H1 (cell line): ENCODE data around the gene MEF2B. TPM values are rescaled to one million over a fixed set of nuclear protein-coding genes. Genes with fewer than 3 reads are reported as not detected.

Source experiments
- CTCF ChIA-PET: fragments of 300-600 bp; sonication (Branson Sonifier 250); formaldehyde crosslinking; loops from one replicate; lab custom pipeline; 2021; ENCODE audit not compliant: partially characterized antibody; lab: Charles Lee
- POLR2A ChIA-PET: fragments of 300-600 bp; sonication (Branson Sonifier 250); formaldehyde crosslinking; loops from one replicate; lab custom pipeline; 2021; ENCODE audit warnings: inconsistent platforms; ENCODE audit not compliant: partially characterized antibody; lab: Charles Lee
- DNase-seq, 2 experiments: peaks; one replicate each; pipeline versions ENCODE4 v3.0.0 to v3.0.0-alpha.2; 2010 to 2022; ENCODE audit warnings: low spot score in 2 of 2, low read depth in 1 of 2, mixed read lengths in 1 of 2
- FAIRE-seq: peaks from 2 replicates; lab custom pipeline; 2011; peaks lifted over from hg19 to GRCh38; lab: Jason Lieb, UNC
- H2AFZ ChIP-seq: 2 replicates; pipeline ENCODE4 v1.8.1; 2012; ENCODE audit warnings: low read length, inconsistent platforms
- H2AK5ac ChIP-seq: 2 replicates; pipeline ENCODE4 v1.6.1; 2013; ENCODE audit warnings: low read depth, low read length
- H2BK120ac ChIP-seq: replicated peaks from 2 replicates; pipeline ENCODE3; 2013; ENCODE audit warnings: low read depth, low read length, inconsistent platforms
- H2BK12ac ChIP-seq: 2 replicates; pipeline ENCODE4 v1.6.1; 2013; ENCODE audit warnings: low read depth, low read length
- H2BK15ac ChIP-seq: 2 replicates; pipeline ENCODE4 v1.6.1; 2013; ENCODE audit warnings: low read length
- H2BK20ac ChIP-seq: 2 replicates; pipeline ENCODE4 v1.6.1; 2013; ENCODE audit warnings: low read length
- H2BK5ac ChIP-seq: 2 replicates; pipeline ENCODE4 v1.6.1; 2013; ENCODE audit warnings: low read depth, low read length
- H3K14ac ChIP-seq: 2 replicates; pipeline ENCODE4 v1.6.1; 2013; ENCODE audit warnings: inconsistent platforms; ENCODE audit not compliant: insufficient read length
- H3K18ac ChIP-seq: 2 replicates; pipeline ENCODE4 v1.6.1; 2013; ENCODE audit warnings: low read length; ENCODE audit errors: extremely low read depth
- H3K23ac ChIP-seq: 2 replicates; pipeline ENCODE4 v1.6.1; 2013; ENCODE audit warnings: inconsistent platforms; ENCODE audit not compliant: insufficient read length
- H3K23me2 ChIP-seq: 2 replicates; pipeline ENCODE4 v1.6.1; 2013; ENCODE audit warnings: low read depth, low read length
- H3K27ac ChIP-seq: 2 replicates; pipeline ENCODE4 v1.6.1; 2011; ENCODE audit warnings: low read depth, low read length, inconsistent platforms
- H3K27me3 ChIP-seq, 4 experiments: replicated peaks in 1 of 4; 1 replicate in 1 of 4; 2 replicates in 3 of 4; pipeline versions ENCODE4 v1.6.1 to v1.8.1; 2011 to 2013; ENCODE audit warnings: low read length in 3 of 4, mild to moderate bottlenecking in 3 of 4, inconsistent platforms in 2 of 4, mixed read lengths in 2 of 4, moderate library complexity in 1 of 4; ENCODE audit not compliant: control insufficient read depth in 3 of 4, insufficient read depth in 3 of 4; ENCODE audit errors: extremely low read depth in 1 of 4
- H3K36me3 ChIP-seq, 4 experiments: 2 replicates each; pipeline versions ENCODE4 v1.6.1 to v1.8.1; 2011 to 2013; ENCODE audit warnings: mild to moderate bottlenecking in 4 of 4, low read length in 3 of 4, moderate library complexity in 2 of 4, control low read depth in 1 of 4, inconsistent platforms in 1 of 4; ENCODE audit not compliant: insufficient read depth in 4 of 4, control insufficient read depth in 2 of 4
- H3K4ac ChIP-seq: replicated peaks from 2 replicates; pipeline ENCODE3; 2013; ENCODE audit warnings: low read length, low read depth, mixed read lengths, inconsistent platforms; ENCODE audit not compliant: insufficient read length
- H3K4me1 ChIP-seq, 4 experiments: replicated peaks in 1 of 4; 1 replicate in 1 of 4; 2 replicates in 3 of 4; pipeline versions ENCODE4 v1.6.1 to v1.8.1; 2011 to 2013; ENCODE audit warnings: low read length in 3 of 4, inconsistent platforms in 2 of 4, mixed read lengths in 1 of 4; ENCODE audit not compliant: insufficient read depth in 4 of 4, control insufficient read depth in 3 of 4
- H3K4me2 ChIP-seq, 2 experiments: 2 replicates each; pipeline versions ENCODE4 v1.6.1 to v1.8.1; 2011 to 2013; ENCODE audit warnings: low read depth in 2 of 2, low read length in 2 of 2, control low read depth in 1 of 2, inconsistent platforms in 1 of 2, mild to moderate bottlenecking in 1 of 2; ENCODE audit not compliant: insufficient read depth in 1 of 2
- H3K4me3 ChIP-seq, 4 experiments: fragments of 200-600, 300-600 bp in 1 of 4; sonication (generic), shearing (Covaris generic), sonication (Bioruptor Twin) in 1 of 4; 2 replicates each; pipeline versions ENCODE4 v1.5.1 to v1.8.1; 2011 to 2016; ENCODE audit warnings: low read length in 4 of 4, low read depth in 3 of 4, control low read depth in 2 of 4, inconsistent platforms in 2 of 4, mild to moderate bottlenecking in 2 of 4, mixed read lengths in 1 of 4, moderate library complexity in 1 of 4; ENCODE audit not compliant: insufficient read depth in 2 of 4; ENCODE audit errors: extremely low read depth in 1 of 4
- H3K56ac ChIP-seq: replicated peaks from 2 replicates; pipeline ENCODE3; 2013; ENCODE audit warnings: low read depth, mild to moderate bottlenecking, mixed read lengths, low read length, inconsistent platforms; ENCODE audit not compliant: insufficient read length
- H3K79me1 ChIP-seq: 2 replicates; pipeline ENCODE4 v1.6.1; 2013; ENCODE audit warnings: low read depth, low read length, control low read depth
- H3K79me2 ChIP-seq, 2 experiments: 2 replicates each; pipeline versions ENCODE4 v1.6.1 to v1.8.1; 2012 to 2013; ENCODE audit warnings: low read length in 2 of 2, mild to moderate bottlenecking in 2 of 2, inconsistent platforms in 1 of 2; ENCODE audit not compliant: insufficient read depth in 2 of 2, control insufficient read depth in 1 of 2
- H3K9ac ChIP-seq, 4 experiments: replicated peaks in 1 of 4; 1 replicate in 1 of 4; 2 replicates in 3 of 4; pipeline versions ENCODE4 v1.6.1 to v1.8.1; 2011 to 2013; ENCODE audit warnings: low read depth in 3 of 4, low read length in 3 of 4, control low read depth in 2 of 4, mild to moderate bottlenecking in 2 of 4, moderate library complexity in 2 of 4, inconsistent platforms in 1 of 4; ENCODE audit errors: extremely low read depth in 1 of 4
- H3K9me3 ChIP-seq, 2 experiments: 2 replicates each; pipeline versions ENCODE4 v1.6.1 to v1.8.1; 2012 to 2013; ENCODE audit warnings: mild to moderate bottlenecking in 2 of 2, moderate library complexity in 2 of 2, control low read depth in 1 of 2, inconsistent platforms in 1 of 2, low read depth in 1 of 2, low read length in 1 of 2, mixed read lengths in 1 of 2; ENCODE audit not compliant: insufficient read depth in 2 of 2
- H4K20me1 ChIP-seq, 2 experiments: replicated peaks in 1 of 2; 2 replicates each; pipeline versions ENCODE3 to v1.8.1; 2011 to 2013; ENCODE audit warnings: inconsistent platforms in 2 of 2, low read length in 2 of 2, mild to moderate bottlenecking in 1 of 2; ENCODE audit not compliant: insufficient read depth in 2 of 2, control insufficient read depth in 1 of 2
- H4K5ac ChIP-seq: 2 replicates; pipeline ENCODE4 v1.6.1; 2013; ENCODE audit warnings: low read length, low read depth, mixed read lengths, inconsistent platforms; ENCODE audit not compliant: insufficient read length
- H4K8ac ChIP-seq: 2 replicates; pipeline ENCODE4 v1.8.0; 2013; ENCODE audit warnings: mild to moderate bottlenecking, moderate library complexity, low read length, inconsistent platforms; ENCODE audit not compliant: insufficient read depth; ENCODE audit errors: extremely low read depth
- H4K91ac ChIP-seq: replicated peaks from 2 replicates; pipeline ENCODE3; 2013; ENCODE audit warnings: low read length, mixed read lengths, inconsistent platforms; ENCODE audit not compliant: insufficient read length
- CBX5 ChIP-seq: fragments of 300-800, 300-1000 bp; sonication (generic); IDR thresholded peaks from 2 replicates; pipeline ENCODE4 v1.7.1; 2016; ENCODE audit warnings: antibody characterized with exemption, low read length, low read depth
- CHD2 ChIP-seq: IDR thresholded peaks from 2 replicates; pipeline ENCODE4 v1.6.1; 2012; ENCODE audit warnings: low read length, improper control_type of control experiment
- RAD21 ChIP-seq, 2 experiments: IDR thresholded peaks in 1 of 2; conservative IDR thresholded peaks in 1 of 2; 2 replicates each; pipeline ENCODE4 v1.6.1; 2011; ENCODE audit warnings: low read depth in 2 of 2, low read length in 2 of 2, improper control_type of control experiment in 1 of 2, inconsistent platforms in 1 of 2, mild to moderate bottlenecking in 1 of 2, moderate library complexity in 1 of 2
- polyA plus RNA-seq, 7 experiments: library from polyadenylated mRNA; depleted of rRNA in 3 of 7; stranded (reverse) in 5 of 7; unstranded in 2 of 7; fragments of >200 nt in 5 of 7; fragments of 200-250 nt in 2 of 7; gene quantifications; 1 replicate in 5 of 7; 2 replicates in 1 of 7; 4 replicates in 1 of 7; pipeline versions ENCODE4 v1.2.1 to v1.2.3, GENCODE V29; 2011 to 2013; ENCODE audit warnings: missing spikeins in 2 of 7, mixed read lengths in 2 of 7
- total RNA-seq: library from RNA; stranded (reverse); fragmentation: NEBNext Ultra II Directional; extraction: Animal tissue kit (Norgen Biotek cat#: 25700); gene quantifications from 2 replicates; pipeline ENCODE4 v1.2.1, GENCODE V29; 2021

Gene MEF2B
- total and polyA plus RNA-seq, 2 of the 8 experiments (the other 6 are each of a cell fraction or from before 2014, with no cell fraction given), result 2.8 to 3.7 TPM

- no peak overlapping the region for H2AFZ ChIP-seq
- ChIA-PET CTCF (interaction anchor here (0.8 to 3.1 kb wide), 4 partner anchors 11 to 63 kb away, joined by 3 to 24 read pairs (median 5); no protein-coding TSS in a partner anchor), POLR2A (interaction anchor here (0.5 to 2.5 kb wide), 2 partner anchors 9 to 107 kb away, joined by 3 to 8 read pairs; no protein-coding TSS in a partner anchor)
- no peak overlapping the region for H3K23ac ChIP-seq
- H4K20me1 ChIP-seq, result peaks cover 0 to 2% of the 10 kb centered on the region in 2 experiments
- no peak overlapping the region for H3K27ac ChIP-seq
- no peak for FAIRE-seq
- no peak overlapping the region for H3K18ac ChIP-seq
- H3K9me3 ChIP-seq, result no peaks in the 10 kb centered on the region
- H2BK12ac ChIP-seq, result no peak overlapping the region
- no peak overlapping the region for H3K4ac ChIP-seq
- no peak overlapping the region for H3K9ac ChIP-seq
- H3K4me2 ChIP-seq, result no peak overlapping the region
- H2AK5ac ChIP-seq, result no peak overlapping the region
- H4K91ac ChIP-seq, result no peak overlapping the region
- H2BK20ac ChIP-seq, result no peak overlapping the region
- no peak overlapping the region for H3K56ac ChIP-seq
- no peak overlapping the region for H2BK120ac ChIP-seq
- no peaks in the 10 kb centered on the region for H3K79me1 ChIP-seq
- H3K27me3 ChIP-seq, result no peaks in the 10 kb centered on the region
- peaks cover 0 to 18% (median 13%) of the 10 kb centered on the region in 4 experiments; a peak in 6 of 7 replicates for H3K4me1 ChIP-seq
- H3K36me3 ChIP-seq, result peaks cover 0 to 14% (median 4%) of the 10 kb centered on the region in 4 experiments; a peak in 3 of 8 replicates
- H3K79me2 ChIP-seq, result no peaks in the 10 kb centered on the region
- no peak overlapping the region for H3K4me3 ChIP-seq
- H4K8ac ChIP-seq, result no peak overlapping the region
- no peak for TF ChIP-seq RAD21 (IDR thresholded peaks at IDR 0.05 in 1 of 2, conservative IDR thresholded peaks at IDR 0.05 in 1 of 2; ENCODE audit: low read depth in 2 of 2, low read length in 2 of 2)
- TF ChIP-seq CBX5, result no peak
- no peak for TF ChIP-seq CHD2
- no peak for DNase-seq
- H2BK15ac ChIP-seq, result no peak overlapping the region
- peaks cover 4% of the 10 kb centered on the region; the same call in 1 of the 2 replicates for H3K23me2 ChIP-seq
- H3K14ac ChIP-seq, result no peak overlapping the region
- H4K5ac ChIP-seq, result no peak overlapping the region
- H2BK5ac ChIP-seq, result no peak overlapping the region
These were observed 46.7 kb downstream of the MEF2B start for GRCh38 chr19:19123386-19123785.
